Raji (cell line): ENCODE results near the gene RHOB.

Source experiments
- POLR2A ChIP-seq: IDR thresholded peaks from 2 replicates; pipeline ENCODE4 v1.6.1; 2011; ENCODE audit warnings: low read depth, low read length, control low read depth; ENCODE audit not compliant: insufficient read depth

RHOB gene

GRCh38 chr2:20430461-20431300, 16.2 kb upstream of the RHOB start:
- no peak for TF ChIP-seq POLR2A

GRCh38 chr2:20431301-20431698, 15.6 kb upstream of the RHOB start:
- TF ChIP-seq POLR2A: no peak

DNA sequence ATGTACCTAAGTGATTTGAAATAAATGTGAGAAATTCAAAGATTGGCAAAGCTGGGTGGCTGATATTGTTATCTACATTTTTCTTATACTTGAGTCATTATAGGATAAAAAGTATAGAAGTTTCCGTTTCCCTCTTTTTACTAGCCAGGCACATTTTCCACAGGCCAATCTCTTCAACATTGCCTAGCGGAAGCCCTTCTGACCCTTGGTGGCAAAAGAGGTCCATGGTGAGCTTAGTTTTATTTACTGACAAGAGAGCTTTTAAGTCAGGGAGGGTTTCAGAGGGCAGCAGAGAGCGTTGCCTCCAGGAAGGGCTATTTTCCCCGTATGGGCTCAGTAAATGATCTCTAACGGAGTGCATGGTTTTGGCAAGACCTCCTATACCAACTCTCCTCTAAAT, 15.1 kb upstream of the RHOB start:
- no peak for TF ChIP-seq POLR2A

DNA sequence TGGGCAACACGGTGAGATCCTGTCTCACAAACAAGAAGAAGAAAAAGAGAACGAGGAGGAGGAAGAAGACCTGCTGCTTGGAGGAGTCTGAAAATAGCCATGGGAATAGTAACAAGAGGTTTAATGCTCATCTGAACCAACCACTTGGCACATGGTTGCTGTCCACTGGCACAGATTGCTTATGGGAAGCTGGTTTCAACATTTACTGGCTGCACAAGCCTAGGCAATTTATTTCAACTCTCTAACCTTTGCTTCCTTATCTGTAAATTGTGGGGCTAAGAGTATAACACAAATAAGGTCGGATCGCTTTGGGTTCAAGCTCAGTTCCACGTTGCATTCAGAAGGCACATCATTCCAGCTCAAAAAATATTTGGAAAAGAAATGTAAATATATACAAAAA, 14.2 kb upstream of the RHOB start:
- no peak for TF ChIP-seq POLR2A

DNA sequence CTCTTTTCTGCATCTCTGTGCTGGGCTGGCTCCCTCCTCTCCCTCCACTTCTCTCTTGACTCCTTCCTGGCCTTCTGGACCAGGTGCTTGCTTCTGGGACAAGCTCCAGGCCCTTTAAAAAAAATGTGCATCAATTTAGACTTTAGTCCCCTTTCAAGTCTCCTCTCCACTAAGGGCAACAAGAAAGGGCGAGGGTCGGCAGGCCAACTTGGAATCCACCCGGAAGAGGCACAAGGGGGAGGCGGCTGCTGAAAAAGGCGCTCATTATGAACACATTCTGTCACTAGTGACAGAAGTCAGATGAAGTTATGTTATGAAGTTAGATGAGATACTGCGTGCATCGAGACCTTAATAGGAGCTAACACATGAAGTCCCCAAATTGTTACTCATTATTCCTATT, 13.6 kb upstream of the RHOB start:
- TF ChIP-seq POLR2A: no peak

- no peak for TF ChIP-seq POLR2A
Observed at GRCh38 chr2:20433946-20434553, 12.8 kb upstream of the RHOB start.

DNA sequence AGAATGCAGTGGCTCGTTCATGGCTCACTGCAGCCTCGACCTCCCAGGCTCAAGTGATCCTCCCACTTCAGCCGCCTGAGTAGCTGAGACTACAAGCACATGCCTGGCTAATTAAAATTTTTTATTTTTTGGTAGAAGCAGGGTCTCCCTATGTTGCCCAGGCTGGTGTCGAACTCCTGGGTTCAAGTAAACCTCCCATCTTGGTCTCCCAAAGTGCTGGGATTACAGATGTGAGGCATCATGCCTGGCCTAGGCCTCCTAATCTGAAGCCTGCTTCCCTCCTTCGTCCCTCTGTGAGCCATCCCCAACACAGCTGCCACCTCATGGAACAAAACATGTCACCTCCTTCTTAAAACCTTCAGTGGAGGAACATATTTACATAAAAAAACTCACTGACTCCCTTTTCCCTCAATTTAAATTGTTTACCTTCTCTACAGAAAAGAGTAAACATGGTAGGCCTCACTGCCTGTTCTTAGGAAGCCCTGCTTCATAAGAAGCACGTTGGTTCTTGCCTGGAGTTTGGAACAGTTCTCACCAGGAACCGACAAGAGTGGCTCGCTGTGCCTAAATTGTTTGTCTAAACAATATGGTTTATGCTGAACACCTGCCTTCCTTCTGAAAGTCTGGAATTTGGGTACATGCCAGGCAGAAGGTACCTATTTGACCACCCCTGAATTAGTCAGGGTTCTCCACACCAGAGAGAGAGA, 12.1 kb upstream of the RHOB start:
- no peak for TF ChIP-seq POLR2A

DNA sequence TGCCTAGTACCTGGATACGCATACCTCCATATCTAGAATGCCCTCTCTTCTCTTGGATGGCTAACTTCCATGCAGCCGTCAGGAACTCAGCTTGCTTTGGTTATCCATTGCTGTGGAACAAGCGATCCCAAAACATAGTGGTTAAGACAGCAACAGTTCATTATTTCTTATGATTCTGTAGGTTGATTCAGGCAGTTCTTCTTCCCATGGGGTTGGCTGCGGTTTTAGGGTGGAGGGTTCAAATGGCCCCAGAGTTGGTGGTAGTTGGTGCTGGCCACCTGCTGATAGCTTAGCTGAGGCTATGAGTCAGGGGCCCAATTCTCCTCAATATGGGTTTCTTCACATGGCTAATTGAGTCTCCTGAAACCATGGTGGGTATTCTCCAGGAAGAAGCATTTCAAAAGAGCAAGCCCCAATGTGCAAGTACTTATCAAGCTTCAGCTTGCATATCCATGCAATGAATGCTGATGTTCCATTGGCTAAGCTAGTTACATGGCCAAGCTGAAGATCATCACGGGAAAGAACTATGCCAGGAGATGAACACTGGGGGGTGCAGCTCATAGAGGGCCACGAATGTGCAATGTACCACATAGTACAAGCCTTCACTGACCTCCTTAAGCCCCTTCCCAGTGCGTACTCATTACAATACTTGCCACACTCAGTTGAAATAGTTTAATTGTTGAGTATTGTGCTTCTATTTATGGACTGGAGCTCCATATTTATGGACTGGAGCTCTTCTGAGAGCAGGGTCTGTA, 10.0 kb upstream of the RHOB start:
- no peak for TF ChIP-seq POLR2A

DNA sequence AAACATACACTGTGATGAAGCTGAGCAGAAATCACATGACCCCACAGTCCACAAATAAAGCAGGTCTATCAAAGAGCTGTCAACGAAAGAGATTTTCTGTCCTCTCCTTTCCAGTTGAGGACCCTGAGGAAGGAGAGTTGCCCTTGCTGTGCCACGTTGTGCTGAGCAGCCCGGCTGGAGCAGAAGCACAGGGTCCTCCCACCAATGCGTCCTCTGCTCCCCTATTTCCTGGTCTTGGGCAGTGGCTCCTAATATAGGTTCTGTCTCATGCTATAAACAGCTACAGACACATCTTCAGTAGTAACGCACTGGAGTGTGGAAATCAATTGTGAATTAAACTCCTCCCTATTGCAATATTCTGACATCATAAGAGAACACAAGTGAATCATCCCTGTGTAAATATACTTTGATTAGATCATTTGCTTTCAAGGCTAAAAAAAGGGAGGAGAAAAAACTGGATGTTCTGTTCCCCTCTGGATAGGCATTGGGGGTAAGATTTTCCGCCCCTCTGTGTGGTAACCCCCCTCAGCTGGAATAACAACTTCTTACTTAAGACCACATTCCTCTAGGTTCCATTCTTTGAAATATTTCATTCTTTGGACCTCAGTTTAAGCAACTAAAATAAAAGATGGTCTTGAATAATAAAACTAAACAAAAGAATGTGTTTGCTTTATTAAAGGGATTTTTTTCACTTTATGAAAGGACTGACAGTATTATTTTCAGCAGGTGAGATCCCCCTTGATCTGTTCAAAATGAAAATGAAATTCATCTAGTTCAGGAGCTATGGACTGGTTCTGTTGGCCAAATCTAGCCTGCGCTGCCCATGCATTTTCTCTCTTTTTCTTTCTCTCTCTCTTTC, 8.3 kb upstream of the RHOB start:
- TF ChIP-seq POLR2A: no peak

DNA sequence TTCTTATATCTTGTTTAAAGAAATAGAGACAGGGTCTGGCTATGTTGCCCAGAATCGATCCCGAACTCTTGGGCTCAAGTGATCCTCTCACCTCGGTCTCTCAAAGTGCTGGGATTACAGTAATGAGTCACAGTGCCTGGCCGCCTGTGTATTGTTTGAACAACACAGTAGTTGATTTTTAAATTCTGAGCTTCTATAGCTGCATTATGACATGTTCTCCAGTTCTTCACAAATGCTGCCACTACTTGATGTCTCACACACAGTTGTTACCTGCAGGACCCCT, 7.7 kb upstream of the RHOB start:
- no peak for TF ChIP-seq POLR2A

DNA sequence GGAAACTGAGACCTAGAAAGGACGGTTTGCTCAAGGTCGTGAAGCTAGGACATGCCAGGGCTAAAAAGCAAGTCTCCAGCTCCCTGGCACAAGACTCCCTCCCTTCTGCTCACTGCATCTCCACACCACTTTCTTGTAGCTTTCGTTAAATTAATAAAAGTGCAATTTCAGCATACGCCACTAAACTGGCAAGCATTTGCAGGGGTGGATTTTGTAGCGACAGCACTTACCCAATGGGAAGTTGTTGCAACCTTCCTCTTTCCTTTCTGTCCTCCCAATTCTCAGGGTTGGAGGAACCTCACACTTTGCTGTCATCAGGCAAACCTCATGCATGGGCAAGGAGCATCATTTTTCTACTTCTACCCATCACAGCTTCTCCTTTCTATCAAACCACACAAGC, 7.4 kb upstream of the RHOB start:
- no peak for TF ChIP-seq POLR2A

GRCh38 chr2:20440001-20440560, 6.8 kb upstream of the RHOB start:
- no peak for TF ChIP-seq POLR2A

DNA sequence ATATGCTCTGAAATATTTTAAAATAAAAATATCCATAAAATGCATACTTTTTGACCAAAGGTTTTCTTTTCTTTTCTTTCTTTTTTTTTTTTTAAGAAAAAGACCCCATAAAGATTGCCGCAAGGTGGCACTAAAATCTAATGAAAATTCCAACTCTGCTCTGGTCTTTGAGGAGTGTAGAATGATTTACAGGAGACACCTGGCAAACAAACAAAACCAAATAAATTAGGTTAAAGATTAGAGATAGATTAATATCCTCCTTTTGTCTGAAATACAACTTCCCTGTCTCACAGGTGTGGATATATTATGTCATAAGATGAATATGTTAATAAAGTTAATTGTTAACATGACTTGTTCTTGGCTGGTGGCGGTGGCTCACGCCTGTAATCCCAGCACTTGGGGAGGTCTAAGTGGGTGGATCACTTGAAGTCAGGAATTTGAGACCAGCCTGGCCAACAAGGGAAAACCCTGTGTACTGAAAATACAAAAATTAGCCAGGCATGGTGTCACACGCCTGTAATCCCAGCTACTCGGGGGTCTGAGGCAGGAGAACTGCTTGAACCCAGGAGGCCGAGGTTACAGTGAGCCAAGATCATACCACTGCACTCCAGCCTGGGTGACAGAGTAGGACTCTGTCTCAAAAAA, 3.5 kb upstream of the RHOB start:
- no peak for TF ChIP-seq POLR2A
